CD4-positive, alpha-beta T cell treated with Interleukin-1 beta for 1 hour (primary cell): ENCODE results near the gene DIDO1.
"Not testable (repeated sequence)": the region's sequence is repeated elsewhere in the genome, so short reads cannot be mapped to it uniquely, and the experiment has no call there.

ENCODE experiments used
- DNase-seq, 2 donors: peaks; one replicate each; pipeline ENCODE4 v3.0.0-alpha.2; 2020 to 2022

The DIDO1 gene

GRCh38 chr20:62875419-62876361, 50.6 kb downstream of the DIDO1 start:
- DNase-seq, result no peak

GRCh38 chr20:62874964-62875344, 51.4 kb downstream of the DIDO1 start:
- no peak for DNase-seq

- DNase-seq, result peak; percentile 30 to 47
Measured at GRCh38 chr20:62873681-62874031, 52.6 kb downstream of the DIDO1 start.

DNA sequence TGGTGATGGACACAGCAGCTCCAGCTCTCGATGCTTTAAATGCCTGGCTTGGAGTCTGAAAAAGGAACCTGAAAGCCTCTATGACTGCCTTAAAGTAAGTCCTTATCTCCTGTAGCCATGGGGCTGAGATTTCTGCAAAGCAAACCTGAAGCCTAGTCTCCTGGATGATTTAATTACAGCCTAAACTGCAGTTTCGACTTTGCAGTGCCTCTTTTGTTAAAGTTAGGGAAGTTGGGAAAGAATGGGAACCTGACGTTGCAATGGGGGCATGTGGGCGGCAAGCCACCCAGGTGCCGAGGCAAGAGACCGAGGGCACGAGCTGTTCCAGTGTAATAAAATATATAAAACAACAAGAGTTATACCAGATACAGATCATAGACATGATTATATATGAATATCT, 53.0 kb downstream of the DIDO1 start:
- no peak for DNase-seq

DNA sequence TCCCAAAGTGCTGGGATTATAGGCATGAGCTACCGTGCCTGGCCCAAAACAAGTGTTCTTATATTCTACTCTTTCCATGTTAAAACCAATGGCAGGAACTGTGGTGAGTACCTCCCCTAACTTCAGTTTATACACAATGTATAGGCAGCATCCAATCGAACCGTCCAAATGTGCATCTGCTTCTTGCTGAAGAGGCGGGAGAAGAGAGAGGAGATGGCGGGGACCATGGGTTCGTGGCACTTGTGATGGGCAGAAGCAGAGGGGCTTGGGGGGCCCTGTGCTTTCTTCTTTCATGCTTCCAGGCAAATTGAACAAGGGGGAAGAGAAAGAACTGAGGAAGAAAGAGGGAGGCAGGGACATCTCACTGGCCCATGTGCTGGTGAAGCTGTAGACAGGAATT, 53.4 kb downstream of the DIDO1 start:
- no peak for DNase-seq

GRCh38 chr20:62872184-62872847, 54.0 kb downstream of the DIDO1 start:
- no peak for DNase-seq

- no peak for DNase-seq
Measured at GRCh38 chr20:62864207-62864606, 62.1 kb downstream of the DIDO1 start.

DNA sequence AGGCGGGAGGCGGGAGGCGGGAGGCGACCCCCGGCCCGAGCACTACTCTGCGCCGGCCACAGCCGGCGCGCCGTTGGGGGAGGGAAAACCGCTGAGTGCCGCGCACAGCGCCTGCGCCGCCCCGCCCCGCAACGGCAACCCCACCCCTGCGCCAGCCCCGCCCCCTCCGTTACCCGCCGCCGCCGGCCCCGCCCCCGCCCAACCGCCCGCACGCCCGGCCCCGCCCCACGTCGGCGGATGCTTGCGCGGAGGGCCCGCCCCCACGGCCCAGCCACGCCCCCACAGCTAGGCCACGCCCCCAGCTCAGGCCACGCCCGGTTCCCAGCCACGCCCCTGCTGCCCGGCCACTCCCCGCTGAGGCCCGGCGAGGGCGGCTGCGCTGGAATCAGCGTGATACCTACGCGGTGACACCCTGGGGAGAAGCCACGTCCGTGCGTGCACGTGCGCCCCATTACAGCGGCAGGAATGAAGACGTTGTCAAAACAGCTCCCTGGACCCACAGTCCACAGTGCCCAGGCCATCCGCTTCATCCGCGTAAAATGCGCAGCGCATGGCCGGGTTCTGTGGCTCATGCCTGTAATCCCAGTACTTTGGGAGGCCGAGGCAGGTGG, 64.5 kb downstream of the DIDO1 start, which contains the start of gene TCFL5:
TSS of gene TCFL5 (minus strand) at position 97 of the 611 bp plus-strand sequence. CDS start 152 bp downstream, outside the sequence.
- peak; percentile 89 to 93 for DNase-seq

DNA sequence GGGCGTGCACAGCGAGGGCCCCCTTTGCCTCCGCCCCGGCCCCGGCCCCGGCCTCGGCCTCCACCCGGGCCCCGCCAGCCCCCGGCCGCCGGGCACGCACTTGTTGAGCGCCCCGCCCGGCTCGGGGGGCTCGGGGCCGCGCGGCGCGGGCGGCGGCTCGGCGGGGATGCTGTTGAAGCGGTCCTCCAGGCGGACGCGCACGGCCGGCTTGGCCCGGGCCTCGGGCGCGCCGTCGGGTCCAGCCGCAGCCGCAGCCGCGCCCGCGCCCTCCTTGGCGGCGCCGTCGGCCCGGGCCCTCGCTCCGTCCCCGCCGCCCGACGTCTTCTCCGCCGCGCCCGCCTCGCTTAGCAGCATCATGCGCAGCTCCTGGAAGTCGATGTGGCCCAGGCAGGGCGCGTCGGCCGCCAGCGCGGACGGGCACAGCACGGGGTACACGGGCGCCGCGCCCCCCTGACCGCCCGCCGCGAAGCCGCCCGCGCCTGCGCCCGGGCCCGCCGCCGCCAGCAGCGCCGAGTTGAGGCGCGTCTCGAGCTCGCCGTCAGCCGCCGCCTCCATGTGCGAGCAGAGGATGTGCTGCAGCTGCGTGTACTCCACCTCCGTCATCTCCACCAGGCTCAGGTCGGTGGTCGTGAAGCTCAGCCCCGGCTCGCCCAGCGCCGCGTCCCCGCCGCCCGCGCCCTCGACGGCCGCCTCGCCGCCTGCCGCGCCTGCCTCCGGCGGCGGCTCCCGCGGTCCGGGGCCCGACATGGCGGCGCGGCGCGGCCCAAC, 65.2 kb downstream of the DIDO1 start:
- DNase-seq, result peak; percentile 45 to 50

- no peak for DNase-seq
Measured at GRCh38 chr20:62860391-62860923, 65.8 kb downstream of the DIDO1 start.

- DNase-seq, result no peak
Measured at GRCh38 chr20:62859721-62860120, 66.6 kb downstream of the DIDO1 start.

- DNase-seq, result peak in 1 of 2 donors; percentile 51
Measured at GRCh38 chr20:62858058-62858830, 68.1 kb downstream of the DIDO1 start.

- DNase-seq, result no peak
Measured at GRCh38 chr20:62856931-62857619, 69.2 kb downstream of the DIDO1 start.

DNA sequence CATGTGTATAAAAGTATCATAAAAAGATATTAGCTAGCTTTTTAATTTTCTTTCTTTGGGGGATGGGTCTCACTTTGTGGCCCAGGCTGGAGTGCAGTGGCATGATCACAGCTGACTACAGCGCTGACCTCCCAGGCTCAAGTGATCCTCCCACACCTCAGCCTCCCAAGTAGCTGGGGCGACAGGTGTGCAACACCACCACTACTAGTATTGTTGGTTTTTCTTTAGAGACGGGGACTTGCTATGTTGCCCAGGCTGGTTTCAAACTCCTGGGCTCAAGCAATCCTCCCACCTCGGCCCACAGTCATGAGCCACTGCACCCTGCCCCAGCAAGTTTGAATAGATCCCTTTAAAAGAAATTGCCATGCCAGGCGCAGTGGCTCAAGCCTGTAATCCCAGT, 71.2 kb downstream of the DIDO1 start:
- DNase-seq, result no peak

DNA sequence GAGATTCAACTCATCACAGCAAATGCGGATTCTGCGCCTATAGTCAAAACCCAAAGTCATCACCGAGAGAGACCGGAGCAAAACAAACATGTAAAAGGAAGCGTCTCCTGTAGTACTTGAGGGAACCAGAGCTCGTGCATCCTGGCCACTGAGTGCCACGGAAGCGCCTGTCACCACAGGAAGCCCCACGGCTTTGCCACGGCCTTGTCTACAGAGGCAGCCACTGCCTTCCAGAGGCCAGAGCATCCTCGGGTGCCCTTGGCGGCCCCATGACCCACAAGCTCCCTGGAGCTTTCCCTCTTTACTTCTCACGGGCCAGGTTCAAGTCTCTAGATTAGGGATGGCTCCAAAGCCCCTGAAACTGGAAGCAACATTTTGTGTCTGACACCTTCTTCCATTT, 72.2 kb downstream of the DIDO1 start:
- DNase-seq, result no peak

DNA sequence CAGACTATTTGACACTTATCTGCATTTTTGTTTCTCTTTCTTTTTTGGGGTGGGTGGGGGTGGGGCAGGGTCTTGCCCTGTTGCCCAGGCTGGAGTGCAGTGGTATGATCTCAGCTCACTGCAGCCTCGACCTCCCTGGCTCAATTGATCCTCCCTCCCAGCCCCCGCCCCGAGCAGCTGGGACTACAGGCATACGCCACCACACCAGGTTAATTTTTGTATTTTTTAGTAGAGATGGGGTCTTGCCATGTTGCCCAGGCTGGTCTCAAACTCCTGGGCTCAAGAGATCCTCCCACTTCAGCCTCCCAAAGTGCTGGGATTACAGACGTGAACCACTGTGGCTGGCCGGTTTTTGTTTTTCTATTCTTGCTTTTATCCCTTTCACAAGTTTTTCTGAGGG, 73.0 kb downstream of the DIDO1 start:
- not testable (repeated sequence) for DNase-seq

- DNase-seq, result no peak
Measured at GRCh38 chr20:62852841-62853240, 73.5 kb downstream of the DIDO1 start.

DNA sequence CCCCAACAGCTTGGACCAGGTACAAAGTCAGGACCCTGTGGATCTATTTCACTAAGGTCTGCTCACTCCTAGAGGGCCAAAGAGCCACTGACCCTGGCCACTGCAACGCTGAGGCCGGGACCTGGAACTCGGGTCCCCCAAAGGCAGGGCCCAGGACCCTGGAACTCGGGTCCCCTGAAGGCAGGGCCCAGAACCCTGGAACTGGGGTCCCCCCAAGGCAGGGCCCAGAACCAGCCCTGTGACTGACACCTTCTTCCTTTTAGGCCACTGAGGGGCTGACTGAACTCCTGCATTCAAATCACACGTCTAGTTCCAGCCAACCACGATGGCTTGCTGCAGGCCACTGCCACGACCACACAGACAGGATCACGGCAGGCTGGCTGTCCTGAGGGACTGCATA, 74.1 kb downstream of the DIDO1 start:
- no peak for DNase-seq

GRCh38 chr20:62850333-62850974, 75.9 kb downstream of the DIDO1 start:
- DNase-seq, result no peak

- no peak for DNase-seq
Measured at GRCh38 chr20:62849431-62849830, 76.9 kb downstream of the DIDO1 start.

DNA sequence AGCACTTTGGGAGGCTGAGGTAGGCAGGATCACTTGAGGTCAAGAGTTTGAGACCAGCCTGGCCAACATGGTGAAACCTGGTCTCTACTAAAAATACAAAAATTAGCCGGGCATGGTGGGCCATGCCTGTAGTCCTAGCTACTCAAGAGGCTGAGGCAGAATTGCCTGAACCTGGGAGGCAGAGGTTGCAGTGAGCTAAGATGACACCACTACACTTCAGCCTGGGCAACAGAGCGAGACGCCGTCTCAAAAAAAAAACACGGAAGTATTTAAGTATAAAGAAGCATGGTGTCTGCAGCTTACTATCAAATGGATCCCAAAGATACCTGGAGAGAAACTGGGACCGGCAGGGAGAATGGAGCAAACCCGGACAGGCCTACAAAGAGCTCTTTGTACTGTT, 77.4 kb downstream of the DIDO1 start:
- not testable (repeated sequence) for DNase-seq
